Left ventricle myocardium inferior (tissue), 1 donor: Measurements from ENCODE around the gene KIF13A. TPM values are rescaled to one million over a fixed set of nuclear protein-coding genes. Genes with fewer than 3 reads are reported as not detected.

ENCODE experiments used
- DNase-seq: peaks from one replicate; pipeline ENCODE4 v3.0.0-alpha.2; 2020
- H3K27ac ChIP-seq: fragments of 200-600 bp; replicated peaks from 2 replicates; pipeline ENCODE4 v1.8.0; 2021
- H3K27me3 ChIP-seq: fragments of 200-600 bp; 2 replicates; pipeline ENCODE4 v1.8.0; 2021; ENCODE audit warnings: low read depth
- H3K36me3 ChIP-seq: fragments of 200-600 bp; 2 replicates; pipeline ENCODE4 v1.8.0; 2021
- H3K4me1 ChIP-seq: fragments of 200-600 bp; 2 replicates; pipeline ENCODE4 v1.8.0; 2021
- H3K4me3 ChIP-seq: fragments of 200-600 bp; 2 replicates; pipeline ENCODE4 v1.8.0; 2021; ENCODE audit warnings: mild to moderate bottlenecking, moderate library complexity
- H3K9me3 ChIP-seq: fragments of 200-600 bp; replicated peaks from 2 replicates; pipeline ENCODE4 v1.8.0; 2021
- intact Hi-C: fragments of 100-400 bp; cut with micrococcal nuclease; formaldehyde crosslinking; loops from one replicate; pipeline ENCODE4 v1.11.0; 2022
- total RNA-seq: library from RNA; stranded (reverse); fragmentation: NEBNext Ultra II Directional; extraction: Animal tissue kit (Norgen Biotek cat#: 25700); gene quantifications from one replicate; pipeline ENCODE4 v1.2.1, GENCODE V29; 2021
- TF ChIP-seq, protein P1 (sequence below): fragments of 200-600 bp; IDR thresholded peaks from 2 replicates; pipeline ENCODE4 v1.8.0; 2021; ENCODE audit warnings: antibody characterized with exemption, mild to moderate bottlenecking, borderline replicate concordance
- donor health status: DM: no; HTN: yes; CAD: no; lungs with severe emphysema.

The KIF13A gene
- total RNA-seq, 1 donor from 2014 or later: 85.7 TPM

DNA sequence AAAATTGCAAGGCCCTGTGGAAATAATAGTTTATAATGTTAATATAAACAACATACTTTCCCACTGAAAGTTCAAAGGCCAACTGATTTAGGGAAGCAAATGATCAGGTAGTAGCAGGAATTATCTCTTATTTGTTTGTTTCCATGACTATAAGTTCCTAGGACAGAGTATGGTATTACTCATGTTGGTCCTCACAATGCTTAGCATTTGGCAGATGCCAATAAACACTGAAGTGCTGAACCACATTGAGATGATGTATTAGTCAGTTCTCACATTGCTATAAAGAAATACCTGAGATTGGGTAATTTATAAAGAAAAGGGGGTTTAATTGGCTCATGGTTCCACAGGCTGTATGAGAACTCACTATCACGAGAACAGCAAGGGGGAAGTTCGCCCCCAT, 151.1 kb downstream of the KIF13A start:
- no peaks in the 10 kb centered on the region for H3K27me3 ChIP-seq
- no peak overlapping the region for H3K4me3 ChIP-seq
- H3K9me3 ChIP-seq: no peaks in the 10 kb centered on the region
- no peak for DNase-seq
- H3K27ac ChIP-seq: no peak overlapping the region
- H3K36me3 ChIP-seq: peaks cover 29% of the 10 kb centered on the region
- TF ChIP-seq, protein P1, sequence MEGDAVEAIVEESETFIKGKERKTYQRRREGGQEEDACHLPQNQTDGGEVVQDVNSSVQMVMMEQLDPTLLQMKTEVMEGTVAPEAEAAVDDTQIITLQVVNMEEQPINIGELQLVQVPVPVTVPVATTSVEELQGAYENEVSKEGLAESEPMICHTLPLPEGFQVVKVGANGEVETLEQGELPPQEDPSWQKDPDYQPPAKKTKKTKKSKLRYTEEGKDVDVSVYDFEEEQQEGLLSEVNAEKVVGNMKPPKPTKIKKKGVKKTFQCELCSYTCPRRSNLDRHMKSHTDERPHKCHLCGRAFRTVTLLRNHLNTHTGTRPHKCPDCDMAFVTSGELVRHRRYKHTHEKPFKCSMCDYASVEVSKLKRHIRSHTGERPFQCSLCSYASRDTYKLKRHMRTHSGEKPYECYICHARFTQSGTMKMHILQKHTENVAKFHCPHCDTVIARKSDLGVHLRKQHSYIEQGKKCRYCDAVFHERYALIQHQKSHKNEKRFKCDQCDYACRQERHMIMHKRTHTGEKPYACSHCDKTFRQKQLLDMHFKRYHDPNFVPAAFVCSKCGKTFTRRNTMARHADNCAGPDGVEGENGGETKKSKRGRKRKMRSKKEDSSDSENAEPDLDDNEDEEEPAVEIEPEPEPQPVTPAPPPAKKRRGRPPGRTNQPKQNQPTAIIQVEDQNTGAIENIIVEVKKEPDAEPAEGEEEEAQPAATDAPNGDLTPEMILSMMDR: no peak
- intact Hi-C loops: loop anchor here (10.0 kb wide), 1 partner anchor 289 kb away; the partner anchor contains the start of gene NHLRC1
- H3K4me1 ChIP-seq: peaks cover 25% of the 10 kb centered on the region

DNA sequence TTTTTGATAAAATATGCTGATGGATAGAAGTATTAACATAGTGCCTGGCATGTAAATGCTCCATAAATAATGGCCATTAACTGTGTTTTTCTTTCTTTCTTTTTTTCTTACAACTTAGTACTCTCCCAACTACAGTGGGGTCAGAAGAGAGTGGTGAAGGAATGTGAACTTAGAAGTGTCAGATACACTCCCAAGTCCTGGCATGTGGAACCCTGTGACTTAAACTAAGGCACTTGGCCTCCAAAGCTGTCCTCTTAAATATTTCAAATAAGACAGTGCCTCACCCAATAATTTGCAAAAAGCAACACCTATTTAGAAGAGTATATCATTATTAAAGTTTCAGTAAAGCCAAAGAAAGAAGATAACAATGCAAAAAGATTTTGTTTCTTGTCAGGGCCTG, 151.7 kb downstream of the KIF13A start:
- peaks cover 33% of the 10 kb centered on the region for H3K36me3 ChIP-seq
- intact Hi-C loops: loop anchor here (10.0 kb wide), 1 partner anchor 289 kb away; the partner anchor contains the start of gene NHLRC1
- H3K4me3 ChIP-seq: no peak overlapping the region

DNA sequence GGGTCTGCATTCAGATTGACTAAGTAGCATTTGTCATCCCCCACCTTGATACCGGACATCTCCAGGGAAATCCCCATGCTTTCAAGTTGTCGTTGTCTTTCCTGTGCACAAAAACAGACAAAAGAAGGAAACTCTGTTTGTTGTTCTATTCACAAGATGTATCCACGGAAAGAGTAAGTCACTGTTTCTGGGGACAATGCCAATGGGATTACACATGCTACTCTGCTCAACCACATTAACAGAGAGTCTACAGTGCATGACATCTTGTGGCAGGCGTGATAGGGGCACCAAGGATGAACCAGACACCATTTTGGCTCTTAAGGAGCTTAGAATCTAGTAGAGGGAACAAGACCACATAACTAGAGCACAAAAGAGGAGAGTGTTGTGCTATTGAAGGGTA, 156.3 kb downstream of the KIF13A start:
- no peaks in the 10 kb centered on the region for H3K9me3 ChIP-seq
- H3K36me3 ChIP-seq: peaks cover 66% of the 10 kb centered on the region
- TF ChIP-seq, protein P1: no peak
- H3K4me3 ChIP-seq: no peak overlapping the region
- H3K27ac ChIP-seq: peak overlapping the region; percentile 45
- no peaks in the 10 kb centered on the region for H3K27me3 ChIP-seq
- DNase-seq: no peak
- peaks cover 26% of the 10 kb centered on the region for H3K4me1 ChIP-seq
- intact Hi-C loops: loop anchor here (10.0 kb wide), 1 partner anchor 294 kb away; the partner anchor contains the start of gene NHLRC1

More for the DNA sequence above, 151.7 kb downstream of the KIF13A start:
- Histone ChIP-seq H3K9me3 (no peaks in the 10 kb centered on the region), H3K27me3 (no peaks in the 10 kb centered on the region), H3K27ac (no peak overlapping the region), H3K4me1 (peaks cover 30% of the 10 kb centered on the region)
- DNase-seq: no peak
- TF ChIP-seq, protein P1: no peak

DNA sequence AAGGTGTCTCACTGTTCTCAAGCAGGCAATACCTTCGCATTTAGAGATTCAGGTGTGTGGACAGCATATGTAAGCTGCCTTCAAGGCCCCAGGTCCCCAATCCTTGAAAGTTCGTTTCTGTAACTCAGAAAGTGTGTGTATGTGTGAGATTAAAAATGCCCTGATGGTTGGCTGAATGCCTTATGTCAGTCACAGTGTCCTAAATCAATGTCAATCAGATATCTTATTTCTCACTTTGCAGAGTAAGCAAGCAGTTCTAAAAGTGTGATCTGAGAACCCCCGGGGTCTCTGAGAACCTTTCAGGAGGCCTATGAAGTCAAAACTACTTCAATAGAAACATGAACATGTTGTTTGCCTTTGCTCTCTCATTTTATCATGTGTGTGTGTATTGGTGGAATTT, 157.5 kb downstream of the KIF13A start:
- Histone ChIP-seq H3K4me3 (no peak overlapping the region), H3K36me3 (peaks cover 71% of the 10 kb centered on the region), H3K27me3 (no peaks in the 10 kb centered on the region), H3K4me1 (peaks cover 17% of the 10 kb centered on the region), H3K9me3 (no peaks in the 10 kb centered on the region), H3K27ac (no peak overlapping the region)
- no peak for DNase-seq
- TF ChIP-seq, protein P1: no peak
- intact Hi-C loops: loop anchor here (10.0 kb wide), 1 partner anchor 295 kb away; the partner anchor contains the start of gene NHLRC1

DNA sequence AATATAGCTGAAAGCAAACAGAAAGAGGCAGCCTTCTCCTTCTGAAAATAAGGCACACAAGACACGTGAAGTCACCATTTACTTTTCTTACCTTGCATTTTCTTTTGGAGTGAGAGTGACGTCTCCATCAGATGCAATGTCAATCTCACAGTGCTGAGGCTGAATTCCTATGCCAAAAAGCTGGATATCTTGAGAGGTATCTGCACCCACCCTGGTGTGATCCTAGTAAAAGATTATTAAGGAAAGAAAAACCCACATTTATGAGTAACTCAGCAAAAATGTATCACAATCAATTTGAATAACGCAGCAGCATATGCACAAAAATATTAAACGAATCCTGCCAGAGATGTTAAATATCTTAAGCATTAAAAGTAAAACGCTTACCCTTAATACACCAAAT, 159.3 kb downstream of the KIF13A start:
- intact Hi-C loops: no loop called here
- Histone ChIP-seq H3K27ac (no peak overlapping the region), H3K9me3 (no peaks in the 10 kb centered on the region), H3K36me3 (peaks cover 84% of the 10 kb centered on the region), H3K4me1 (peaks cover 17% of the 10 kb centered on the region), H3K27me3 (no peaks in the 10 kb centered on the region), H3K4me3 (no peak overlapping the region)
- TF ChIP-seq, protein P1: no peak
- DNase-seq: no peak
